Sigmoid colon (tissue), 4 donors: ENCODE measurements around the gene AGAP6.
"Not testable (repeated sequence)": the region's sequence is repeated elsewhere in the genome, so short reads cannot be mapped to it uniquely, and the experiment has no call there.

Experiments
- POLR2AphosphoS5 ChIP-seq, 4 donors: sonication (generic); formaldehyde crosslinking; IDR thresholded peaks; one replicate each; pipeline ENCODE4 v1.6.1; 2017; ENCODE audit warnings: antibody characterized with exemption in 4 of 4
- TF ChIP-seq, protein P1 (sequence below), 4 experiments: fragments of 450-650 bp in 3 of 4; fragments of 200-600 bp in 1 of 4; IDR thresholded peaks; one replicate each; pipeline ENCODE4 v1.5.1; 2016 to 2019; ENCODE audit warnings: antibody characterized with exemption in 4 of 4, mild to moderate bottlenecking in 3 of 4, moderate library complexity in 2 of 4

GRCh38 chr10:49970331-49970857, 17.8 kb upstream of the AGAP6 start:
- TF ChIP-seq, protein P1, sequence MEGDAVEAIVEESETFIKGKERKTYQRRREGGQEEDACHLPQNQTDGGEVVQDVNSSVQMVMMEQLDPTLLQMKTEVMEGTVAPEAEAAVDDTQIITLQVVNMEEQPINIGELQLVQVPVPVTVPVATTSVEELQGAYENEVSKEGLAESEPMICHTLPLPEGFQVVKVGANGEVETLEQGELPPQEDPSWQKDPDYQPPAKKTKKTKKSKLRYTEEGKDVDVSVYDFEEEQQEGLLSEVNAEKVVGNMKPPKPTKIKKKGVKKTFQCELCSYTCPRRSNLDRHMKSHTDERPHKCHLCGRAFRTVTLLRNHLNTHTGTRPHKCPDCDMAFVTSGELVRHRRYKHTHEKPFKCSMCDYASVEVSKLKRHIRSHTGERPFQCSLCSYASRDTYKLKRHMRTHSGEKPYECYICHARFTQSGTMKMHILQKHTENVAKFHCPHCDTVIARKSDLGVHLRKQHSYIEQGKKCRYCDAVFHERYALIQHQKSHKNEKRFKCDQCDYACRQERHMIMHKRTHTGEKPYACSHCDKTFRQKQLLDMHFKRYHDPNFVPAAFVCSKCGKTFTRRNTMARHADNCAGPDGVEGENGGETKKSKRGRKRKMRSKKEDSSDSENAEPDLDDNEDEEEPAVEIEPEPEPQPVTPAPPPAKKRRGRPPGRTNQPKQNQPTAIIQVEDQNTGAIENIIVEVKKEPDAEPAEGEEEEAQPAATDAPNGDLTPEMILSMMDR (IDR thresholded peaks at IDR 0.05) = not testable (repeated sequence)
- not testable (repeated sequence) for TF ChIP-seq POLR2AphosphoS5 (IDR thresholded peaks at IDR 0.05)
